Stimulated activated CD8-positive, alpha-beta memory T cell treated with anti-CD3 and anti-CD28 coated beads, Interleukin-12 subunit alpha, Interleukin-12 subunit beta, amount 100 ng/mL, for 24 hours (primary cell): ENCODE data around the gene NRG2.

ENCODE experiments used
- DNase-seq: peaks from one replicate; pipeline ENCODE4 v3.0.0-alpha.2; 2020; ENCODE audit errors: extremely low read depth

Gene NRG2

GRCh38 chr5:139968547-139969261, 74.4 kb downstream of the NRG2 start:
- peak; percentile 63 for DNase-seq

GRCh38 chr5:139967353-139967752, 75.7 kb downstream of the NRG2 start:
- DNase-seq = no peak

DNA sequence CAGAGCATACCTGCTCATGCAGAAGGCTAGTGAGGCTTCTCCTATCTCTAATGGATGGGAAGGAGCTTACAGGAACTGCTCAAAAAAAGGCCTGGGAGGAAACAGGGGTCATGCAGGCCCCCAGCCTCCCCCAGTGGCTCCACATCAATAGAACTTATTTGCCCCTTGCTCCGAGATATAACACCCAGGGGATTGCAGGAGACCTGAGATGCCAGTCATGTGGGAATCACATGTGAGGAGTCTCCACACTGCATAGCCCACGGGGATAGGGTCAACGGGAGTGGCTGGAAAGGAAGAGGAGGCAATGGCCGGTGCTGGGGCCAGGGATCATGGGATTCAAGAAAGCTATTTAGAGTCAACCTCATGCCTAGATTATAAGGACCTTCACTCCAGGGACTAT, 76.2 kb downstream of the NRG2 start:
- DNase-seq = no peak

DNA sequence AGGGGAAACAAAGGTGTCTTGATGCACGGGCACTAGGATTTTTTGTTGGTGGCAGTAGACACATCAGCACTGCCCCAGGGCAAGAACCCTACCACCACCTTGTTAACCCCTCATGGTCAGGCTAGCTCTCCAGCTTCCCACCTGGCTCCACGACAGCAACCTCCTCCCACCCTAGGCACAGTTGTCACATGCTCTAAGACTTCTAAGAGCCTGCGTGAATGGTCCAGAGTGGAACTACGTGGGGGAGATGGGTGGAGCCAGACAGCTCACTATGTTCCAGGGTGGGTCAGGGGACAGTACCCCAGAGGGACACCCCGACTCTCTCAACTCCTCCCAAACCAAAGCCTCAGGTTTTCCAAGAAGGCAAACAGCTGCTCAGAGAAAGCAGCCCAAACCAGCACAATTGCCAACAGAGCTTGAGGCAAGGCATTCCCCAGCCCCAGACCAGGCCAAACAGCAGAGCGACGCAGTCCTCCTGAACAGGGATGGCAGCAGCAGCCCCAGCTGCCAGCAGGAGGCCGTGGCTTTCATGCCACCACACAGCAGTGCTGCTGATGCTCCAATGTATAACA, 78.0 kb downstream of the NRG2 start:
- DNase-seq = no peak

DNA sequence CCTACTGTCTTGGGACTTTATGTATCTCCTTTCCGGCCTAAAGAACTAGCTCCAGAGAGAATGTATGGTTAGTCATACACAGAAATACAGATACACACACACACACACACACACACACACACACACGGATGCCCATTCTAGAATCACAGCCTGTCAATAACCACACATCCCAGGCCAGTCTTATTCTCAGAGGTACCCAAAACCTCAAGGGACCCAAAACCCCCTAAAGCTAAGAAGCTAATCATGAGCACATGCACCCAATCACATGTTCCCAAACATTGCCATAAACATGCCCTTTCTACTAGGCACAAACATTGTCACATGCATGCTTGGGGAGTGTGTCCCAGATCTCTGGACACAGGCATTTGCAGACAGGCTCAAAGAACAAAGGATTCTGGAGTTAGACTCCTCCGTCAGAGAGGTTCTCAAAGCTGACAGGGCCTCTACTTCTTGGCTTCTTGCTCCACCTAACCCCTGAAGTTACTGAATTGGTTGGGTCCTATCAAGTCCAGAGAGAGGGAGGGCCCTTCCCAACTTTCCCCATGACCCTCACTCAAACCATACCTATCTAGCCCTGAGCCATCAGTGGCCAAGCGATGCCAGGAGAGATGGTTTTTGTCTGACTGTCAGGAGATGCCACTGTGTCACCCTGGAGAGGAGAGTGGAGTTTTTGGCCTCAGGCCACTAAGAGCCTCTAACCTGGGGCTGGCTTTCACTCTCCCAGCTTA, 78.7 kb downstream of the NRG2 start:
- no peak for DNase-seq

- no peak for DNase-seq
Measured at GRCh38 chr5:139962445-139962844, 80.7 kb downstream of the NRG2 start.

DNA sequence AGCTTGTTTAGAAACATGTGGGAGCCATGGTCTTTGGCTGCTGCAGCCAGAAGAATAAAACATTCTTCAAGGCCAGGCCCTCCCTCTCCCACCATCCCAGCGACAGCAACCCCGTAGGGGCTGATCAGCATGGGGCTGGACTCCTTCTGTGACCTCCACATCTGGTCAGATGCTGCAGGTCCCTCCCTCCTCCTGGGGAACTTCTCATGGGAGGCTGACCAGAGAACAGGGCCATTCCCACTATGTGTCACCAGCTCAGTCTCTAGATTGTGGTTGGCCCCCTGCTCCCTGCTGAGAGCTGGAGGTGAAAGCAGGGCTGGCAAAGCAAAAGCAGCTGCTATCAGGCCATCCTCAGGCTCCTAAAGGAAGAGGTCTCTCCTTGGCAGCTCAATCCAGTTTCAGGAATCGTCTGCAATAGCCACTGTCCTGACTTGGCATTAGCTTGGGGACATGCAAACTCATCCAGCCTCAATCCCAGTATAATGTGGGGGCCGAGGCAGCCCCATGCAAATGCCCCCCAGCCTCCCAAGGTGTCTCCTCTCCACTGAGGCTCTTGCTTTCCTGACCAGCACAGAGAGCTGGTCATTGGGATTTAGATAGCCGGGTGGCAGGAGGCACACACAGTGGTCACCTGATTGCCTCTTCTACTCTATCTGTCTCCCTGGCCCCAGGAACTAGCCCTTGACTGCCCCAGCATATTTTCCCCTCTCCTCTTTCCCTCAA, 81.5 kb downstream of the NRG2 start:
- no peak for DNase-seq

- no peak for DNase-seq
Measured at GRCh38 chr5:139960723-139961383, 82.2 kb downstream of the NRG2 start.

GRCh38 chr5:139958432-139959148, 84.5 kb downstream of the NRG2 start:
- no peak for DNase-seq

DNA sequence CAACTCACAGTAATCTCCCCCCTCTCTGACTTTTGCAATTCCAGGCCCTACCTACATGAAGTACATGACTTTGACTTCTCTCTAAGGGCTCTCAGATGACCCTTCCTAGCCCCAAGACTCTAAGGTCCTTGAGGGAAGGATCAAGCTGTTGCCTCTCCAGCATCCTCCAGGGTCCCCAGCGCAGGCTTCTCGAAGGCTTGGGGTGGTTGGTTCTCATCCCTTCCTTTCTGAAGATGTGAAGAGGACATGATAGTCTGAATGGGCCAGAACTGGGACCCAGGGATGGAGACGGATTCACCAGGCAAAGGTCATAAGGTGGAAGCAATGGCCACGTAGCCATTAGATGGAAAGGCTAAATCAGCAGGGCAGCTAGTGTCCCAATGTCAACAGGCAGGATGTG, 86.8 kb downstream of the NRG2 start:
- DNase-seq = no peak

DNA sequence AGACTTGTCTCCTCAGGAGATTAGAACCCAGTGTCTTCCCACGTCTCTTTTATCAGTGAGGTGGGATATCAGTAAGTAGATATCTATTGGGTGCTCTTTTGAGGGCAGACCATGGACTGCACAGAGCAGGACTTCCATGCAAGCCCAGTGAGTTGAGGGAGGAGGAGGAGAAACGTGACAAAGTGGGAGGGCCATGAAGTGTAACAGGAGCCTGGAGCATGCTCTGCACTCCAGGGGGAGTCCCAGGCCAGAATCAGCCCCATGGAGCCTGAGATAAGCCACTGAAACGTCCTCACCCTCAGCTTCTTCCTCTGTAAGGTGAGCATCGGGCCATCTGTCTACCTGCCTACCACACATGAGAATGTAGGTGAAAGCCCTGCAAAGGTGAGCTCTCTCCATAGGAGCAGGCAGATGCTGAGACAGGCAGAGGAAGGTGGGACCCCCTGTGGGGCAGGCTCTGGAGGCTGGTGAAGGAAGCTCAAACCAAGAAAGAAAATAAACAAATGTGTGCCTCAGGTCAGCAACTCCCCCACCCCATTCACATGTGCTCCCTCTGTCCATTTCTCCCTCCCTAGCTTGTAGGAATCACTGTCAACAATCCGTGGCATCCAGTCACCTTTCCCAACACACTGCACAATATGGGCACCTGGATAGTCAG, 87.4 kb downstream of the NRG2 start:
- DNase-seq = no peak

DNA sequence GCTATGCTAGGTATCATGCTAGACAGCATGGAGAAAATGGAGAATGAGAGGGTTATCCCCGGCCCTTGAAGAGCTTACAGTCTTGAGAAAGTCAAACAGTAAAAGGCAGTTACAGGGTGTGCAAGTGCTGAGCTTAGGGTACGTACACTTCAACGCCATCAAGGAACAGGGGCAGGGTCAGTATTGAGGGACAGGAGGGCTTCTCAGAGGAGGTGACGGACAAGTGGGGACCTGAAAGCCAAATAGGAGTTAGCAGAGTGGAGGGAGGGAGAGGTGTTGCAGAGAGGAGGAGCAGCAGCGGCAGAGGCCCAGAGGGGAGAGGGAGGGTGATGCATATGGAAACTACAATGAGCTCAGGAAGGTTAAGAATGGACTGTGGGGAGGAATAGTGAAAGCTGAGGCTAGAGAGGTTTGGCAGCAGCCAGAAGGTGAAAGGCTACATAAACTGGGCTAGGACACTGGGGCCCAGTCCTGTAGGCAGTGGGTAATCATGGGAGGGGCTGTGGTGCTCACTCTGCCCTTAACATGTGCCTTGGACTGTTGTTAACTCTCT, 88.0 kb downstream of the NRG2 start:
- DNase-seq = no peak

GRCh38 chr5:139954462-139954861, 88.6 kb downstream of the NRG2 start:
- no peak for DNase-seq

- no peak for DNase-seq
Measured at GRCh38 chr5:139954022-139954421, 89.1 kb downstream of the NRG2 start.

- no peak for DNase-seq
Measured at GRCh38 chr5:139952574-139952973, 90.5 kb downstream of the NRG2 start.

DNA sequence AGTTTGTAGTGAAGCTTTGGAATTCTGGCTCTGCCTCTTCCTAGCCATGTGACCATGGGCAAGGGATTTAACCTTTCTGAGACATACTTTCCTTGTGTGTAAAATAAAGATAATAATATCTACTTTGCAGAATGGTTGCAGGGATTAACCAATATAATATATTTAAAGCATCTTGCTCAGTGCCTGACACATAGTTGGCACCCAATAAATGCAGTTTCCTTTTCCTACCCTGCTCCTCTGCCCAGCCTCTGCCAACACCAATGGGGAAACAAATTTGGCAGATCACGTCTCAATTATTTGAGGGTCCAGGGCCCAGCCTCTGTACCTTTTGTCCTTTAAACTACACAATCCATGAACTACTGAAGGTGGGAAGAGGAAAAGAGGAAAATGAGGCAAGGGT, 91.1 kb downstream of the NRG2 start:
- DNase-seq = no peak

DNA sequence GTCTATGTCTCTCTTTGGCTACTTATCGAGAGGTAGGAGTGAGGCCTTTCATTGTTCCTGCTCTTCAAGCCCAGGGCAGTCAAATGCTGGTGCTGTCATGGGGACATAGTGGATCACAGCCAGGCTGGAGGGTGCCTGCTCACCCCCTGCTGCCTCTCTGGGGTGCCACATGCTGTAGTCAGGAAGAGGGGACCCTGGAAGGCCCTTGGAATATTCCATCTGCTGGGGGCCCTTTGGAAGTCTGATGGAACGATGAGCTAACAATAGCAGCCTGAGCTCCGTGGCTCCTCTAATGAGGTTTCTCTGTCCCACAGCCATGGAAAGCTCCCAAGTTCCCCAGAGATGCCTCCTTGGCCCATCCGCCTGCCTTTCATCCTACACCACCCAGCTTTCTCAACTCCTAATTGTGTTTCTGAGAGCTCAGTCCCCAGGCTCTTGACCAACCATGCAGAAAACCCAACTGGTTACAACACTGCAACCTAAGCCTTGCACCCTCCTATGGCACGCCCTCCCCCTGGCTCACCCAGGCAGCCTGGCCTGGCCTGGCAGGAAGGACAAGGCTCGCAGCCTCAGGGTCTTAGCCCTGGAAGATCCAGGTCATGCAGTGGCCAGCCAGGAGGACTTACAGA, 91.7 kb downstream of the NRG2 start:
- no peak for DNase-seq

- no peak for DNase-seq
Measured at GRCh38 chr5:139950436-139950835, 92.7 kb downstream of the NRG2 start.

GRCh38 chr5:139949710-139950109, 93.4 kb downstream of the NRG2 start:
- no peak for DNase-seq

GRCh38 chr5:139947727-139948126, 95.4 kb downstream of the NRG2 start:
- no peak for DNase-seq
